OCI-LY3 (cell line): ENCODE measurements around the gene PAQR5.

Experiments
- EZH2phosphoT487 ChIP-seq: fragments of 200-600 bp; shearing (Covaris generic); IDR thresholded peaks from 2 replicates; pipeline ENCODE4 v1.6.1; 2018; ENCODE audit warnings: antibody characterized with exemption, mixed run types, low read depth
- TF ChIP-seq, protein P1 (sequence below): fragments of 200-600, 300-600 bp; sonication (generic); IDR thresholded peaks from 2 replicates; pipeline ENCODE4 v1.5.1; 2014; ENCODE audit warnings: antibody characterized with exemption, low read length, low read depth

- TF ChIP-seq, protein P1, sequence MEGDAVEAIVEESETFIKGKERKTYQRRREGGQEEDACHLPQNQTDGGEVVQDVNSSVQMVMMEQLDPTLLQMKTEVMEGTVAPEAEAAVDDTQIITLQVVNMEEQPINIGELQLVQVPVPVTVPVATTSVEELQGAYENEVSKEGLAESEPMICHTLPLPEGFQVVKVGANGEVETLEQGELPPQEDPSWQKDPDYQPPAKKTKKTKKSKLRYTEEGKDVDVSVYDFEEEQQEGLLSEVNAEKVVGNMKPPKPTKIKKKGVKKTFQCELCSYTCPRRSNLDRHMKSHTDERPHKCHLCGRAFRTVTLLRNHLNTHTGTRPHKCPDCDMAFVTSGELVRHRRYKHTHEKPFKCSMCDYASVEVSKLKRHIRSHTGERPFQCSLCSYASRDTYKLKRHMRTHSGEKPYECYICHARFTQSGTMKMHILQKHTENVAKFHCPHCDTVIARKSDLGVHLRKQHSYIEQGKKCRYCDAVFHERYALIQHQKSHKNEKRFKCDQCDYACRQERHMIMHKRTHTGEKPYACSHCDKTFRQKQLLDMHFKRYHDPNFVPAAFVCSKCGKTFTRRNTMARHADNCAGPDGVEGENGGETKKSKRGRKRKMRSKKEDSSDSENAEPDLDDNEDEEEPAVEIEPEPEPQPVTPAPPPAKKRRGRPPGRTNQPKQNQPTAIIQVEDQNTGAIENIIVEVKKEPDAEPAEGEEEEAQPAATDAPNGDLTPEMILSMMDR, result no peak
- TF ChIP-seq EZH2phosphoT487, result no peak
These were observed 144.4 kb downstream of the PAQR5 start for GRCh38 chr15:69443032-69443611.
